GM19328 (cell line): ENCODE data around the gene OS9.
"Not testable (repeated sequence)": the region's sequence is repeated elsewhere in the genome, so short reads cannot be mapped to it uniquely, and the experiment has no call there.

Experiments
- ATAC-seq: cut with Tn5 transposase; IDR thresholded peaks from one replicate; pipeline ENCODE4 v1.9.1; 2021; ENCODE audit warnings: mild to moderate bottlenecking, moderate library complexity; ENCODE audit not compliant: unreplicated experiment

The OS9 gene

GRCh38 chr12:57694459-57695019 is 607 bp downstream of the OS9 start:
- no peak for ATAC-seq

GRCh38 chr12:57695770-57696432 is 2.0 kb downstream of the OS9 start:
- no peak for ATAC-seq

DNA sequence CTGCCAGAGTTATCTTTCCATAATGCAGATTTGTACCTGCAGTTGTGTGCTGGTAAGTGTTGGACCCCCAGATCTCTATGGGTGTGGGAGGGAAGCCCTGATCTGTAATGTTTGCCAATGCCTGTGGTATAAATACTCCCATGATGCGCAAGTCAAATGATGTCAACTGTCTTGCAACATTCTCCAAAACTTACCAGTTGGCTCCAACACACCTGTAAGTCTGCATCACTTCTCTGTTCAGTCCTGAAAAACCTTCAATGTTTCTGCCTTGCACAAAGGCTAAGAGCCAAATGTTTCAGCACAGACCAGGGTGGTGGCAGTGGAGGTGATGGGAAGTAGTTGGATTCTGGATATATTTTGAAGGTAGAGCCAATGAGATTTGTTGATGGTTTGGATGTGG is 3.1 kb downstream of the OS9 start:
- no peak for ATAC-seq

GRCh38 chr12:57698414-57698813 is 4.5 kb downstream of the OS9 start:
- no peak for ATAC-seq

DNA sequence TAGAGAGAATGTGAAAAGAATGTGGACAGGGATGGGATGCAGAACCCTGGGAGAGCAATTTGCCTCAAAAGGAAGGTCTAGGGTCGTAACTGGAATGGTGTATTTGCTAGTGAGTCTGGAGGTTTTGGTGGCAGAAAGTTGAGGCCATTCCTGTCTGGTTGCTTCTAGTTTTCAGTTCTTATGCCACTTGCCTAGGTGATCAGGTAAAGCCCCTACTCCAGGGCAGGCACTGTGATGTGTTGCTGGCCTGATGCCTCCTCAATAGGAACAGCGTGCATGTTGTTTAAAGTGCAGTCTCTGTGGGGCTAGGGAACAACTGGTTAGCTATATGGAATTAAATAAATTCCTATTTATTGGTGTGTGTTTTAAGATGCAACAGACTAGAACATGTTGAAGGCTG is 6.4 kb downstream of the OS9 start:
- no peak for ATAC-seq

DNA sequence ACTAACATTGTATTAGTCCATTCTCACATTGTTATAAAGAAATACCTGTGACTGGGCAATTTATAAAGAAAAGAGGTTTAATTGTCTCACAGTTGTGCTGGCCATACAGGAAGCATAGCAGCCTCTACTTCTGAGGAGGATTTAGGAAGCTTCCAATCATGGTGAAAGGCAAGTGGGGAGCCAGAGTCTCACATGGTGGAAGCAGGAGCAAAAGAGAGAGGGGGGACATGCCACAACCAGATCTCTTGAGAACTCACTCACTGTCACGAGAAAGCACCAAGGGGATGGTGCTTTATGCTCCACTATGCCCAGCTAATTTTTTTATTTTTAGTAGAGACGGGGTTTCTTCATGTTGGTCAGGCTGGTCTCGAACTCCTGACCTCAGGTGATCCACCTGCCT is 13.3 kb downstream of the OS9 start:
- no peak for ATAC-seq

DNA sequence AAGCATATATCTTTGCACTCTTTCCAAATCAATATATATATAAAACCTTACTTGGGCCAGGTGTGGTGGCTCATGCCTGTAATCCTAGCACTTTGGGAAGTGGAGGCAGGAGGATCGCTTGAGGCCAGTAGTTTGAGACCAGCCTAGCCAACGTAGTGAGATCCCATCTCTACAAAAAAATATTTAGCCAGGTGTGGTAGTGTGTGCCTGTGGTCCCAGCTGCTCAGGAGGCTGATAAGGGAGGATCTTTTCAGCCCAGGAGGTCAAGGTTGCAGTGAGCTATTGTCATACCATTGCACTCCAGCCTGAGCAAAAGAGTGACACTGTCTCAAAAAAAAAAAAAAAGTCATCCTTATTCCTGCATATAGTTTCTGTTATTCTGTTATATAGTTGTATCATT is 14.4 kb downstream of the OS9 start:
- ATAC-seq = no peak

DNA sequence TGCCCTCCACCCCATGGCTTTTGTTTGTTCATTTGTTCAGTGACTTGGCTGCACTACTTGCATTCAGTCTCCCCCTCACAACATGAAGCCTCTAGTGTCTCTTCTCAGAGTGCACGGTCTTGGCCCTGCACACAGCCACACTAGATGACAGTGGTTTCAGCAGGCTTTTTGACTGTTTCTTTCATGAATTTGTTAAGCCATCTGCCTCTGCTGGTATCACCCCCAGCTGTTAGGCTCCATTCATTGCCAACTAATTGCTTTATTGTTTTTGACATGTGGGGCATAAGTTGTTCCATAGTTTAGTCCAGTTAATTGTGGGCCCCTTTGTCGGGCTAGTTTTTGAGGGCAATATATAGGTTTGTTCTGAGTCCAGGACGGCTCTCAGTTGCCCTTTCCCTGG is 18.8 kb downstream of the OS9 start:
- no peak for ATAC-seq

- ATAC-seq = no peak
Observed at GRCh38 chr12:57713209-57713608, 19.3 kb downstream of the OS9 start.

GRCh38 chr12:57715036-57715748 is 21.3 kb downstream of the OS9 start:
- ATAC-seq = not testable (repeated sequence)

- no peak for ATAC-seq
Observed at GRCh38 chr12:57715786-57716185, 21.9 kb downstream of the OS9 start.

DNA sequence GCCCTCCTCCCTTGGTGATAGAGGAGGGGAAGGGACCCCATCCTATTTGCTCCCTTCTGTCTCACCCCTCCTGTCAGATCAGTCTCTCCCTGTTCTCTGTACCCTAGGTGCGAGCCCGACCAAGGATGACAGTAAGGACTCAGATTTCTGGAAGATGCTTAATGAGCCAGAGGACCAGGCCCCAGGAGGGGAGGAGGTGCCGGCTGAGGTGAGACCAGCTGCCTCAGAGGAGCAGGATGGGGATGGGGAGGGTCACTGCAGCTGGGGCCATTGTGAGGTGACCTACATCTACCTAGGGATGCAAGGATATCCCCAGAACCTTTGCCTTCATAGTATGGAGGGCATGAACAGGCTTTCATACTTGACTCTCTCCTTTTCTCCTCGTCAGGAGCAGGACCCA is 22.4 kb downstream of the OS9 start:
- ATAC-seq = no peak

GRCh38 chr12:57717131-57717530 is 23.2 kb downstream of the OS9 start:
- no peak for ATAC-seq

DNA sequence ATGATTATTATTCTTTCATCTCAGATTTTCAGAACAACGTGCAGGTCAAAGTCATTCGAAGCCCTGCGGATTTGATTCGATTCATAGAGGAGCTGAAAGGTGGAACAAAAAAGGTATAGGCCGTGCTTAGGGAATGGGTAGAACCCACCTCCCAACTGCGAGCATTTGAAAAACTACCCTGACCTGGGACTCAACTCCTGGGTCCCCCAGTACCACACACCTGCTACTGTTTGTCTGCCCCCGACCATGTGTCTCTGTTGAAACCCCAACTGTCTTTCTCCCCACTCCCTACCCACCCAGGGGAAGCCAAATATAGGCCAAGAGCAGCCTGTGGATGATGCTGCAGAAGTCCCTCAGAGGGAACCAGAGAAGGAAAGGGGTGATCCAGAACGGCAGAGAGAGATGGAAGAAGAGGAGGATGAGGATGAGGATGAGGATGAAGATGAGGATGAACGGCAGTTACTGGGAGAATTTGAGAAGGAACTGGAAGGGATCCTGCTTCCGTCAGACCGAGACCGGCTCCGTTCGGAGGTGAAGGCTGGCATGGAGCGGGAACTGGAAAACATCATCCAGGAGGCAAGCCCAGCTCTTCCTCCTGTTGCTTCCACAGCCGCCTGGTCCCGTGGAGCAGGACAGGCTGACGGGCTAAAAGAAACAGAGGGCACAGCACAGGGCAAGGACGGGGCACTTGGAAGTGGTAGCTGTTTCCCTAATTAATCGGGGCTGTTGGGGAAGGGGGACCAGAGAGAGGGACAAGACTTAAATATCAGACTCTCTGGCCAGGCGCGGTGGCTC is 24.1 kb downstream of the OS9 start:
- ATAC-seq = no peak

- ATAC-seq = no peak
Observed at GRCh38 chr12:57718641-57719528, 25.0 kb downstream of the OS9 start.

- no peak for ATAC-seq
Observed at GRCh38 chr12:57719777-57720605, 26.1 kb downstream of the OS9 start.

DNA sequence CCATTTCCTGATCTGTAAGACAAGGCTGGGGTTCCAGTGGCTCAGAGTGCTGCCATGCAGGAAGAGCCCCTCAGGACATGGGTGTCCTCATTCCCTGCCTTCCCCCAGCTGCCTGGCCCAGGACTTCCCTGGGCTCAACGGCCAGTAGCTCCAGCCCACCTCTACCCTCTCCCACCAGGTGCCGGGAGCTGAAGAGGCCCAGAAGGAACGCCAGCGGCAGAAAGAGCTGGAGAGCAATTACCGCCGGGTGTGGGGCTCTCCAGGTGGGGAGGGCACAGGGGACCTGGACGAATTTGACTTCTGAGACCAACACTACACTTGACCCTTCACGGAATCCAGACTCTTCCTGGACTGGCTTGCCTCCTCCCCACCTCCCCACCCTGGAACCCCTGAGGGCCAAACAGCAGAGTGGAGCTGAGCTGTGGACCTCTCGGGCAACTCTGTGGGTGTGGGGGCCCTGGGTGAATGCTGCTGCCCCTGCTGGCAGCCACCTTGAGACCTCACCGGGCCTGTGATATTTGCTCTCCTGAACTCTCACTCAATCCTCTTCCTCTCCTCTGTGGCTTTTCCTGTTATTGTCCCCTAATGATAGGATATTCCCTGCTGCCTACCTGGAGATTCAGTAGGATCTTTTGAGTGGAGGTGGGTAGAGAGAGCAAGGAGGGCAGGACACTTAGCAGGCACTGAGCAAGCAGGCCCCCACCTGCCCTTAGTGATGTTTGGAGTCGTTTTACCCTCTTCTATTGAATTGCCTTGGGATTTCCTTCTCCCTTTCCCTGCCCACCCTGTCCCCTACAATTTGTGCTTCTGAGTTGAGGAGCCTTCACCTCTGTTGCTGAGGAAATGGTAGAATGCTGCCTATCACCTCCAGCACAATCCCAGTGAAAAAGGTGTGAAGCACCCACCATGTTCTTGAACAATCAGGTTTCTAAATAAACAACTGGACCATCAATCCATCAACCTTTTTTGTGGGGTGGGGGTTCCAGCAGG is 27.0 kb downstream of the OS9 start:
- ATAC-seq = no peak

GRCh38 chr12:57721846-57722608 is 28.1 kb downstream of the OS9 start:
- not testable (repeated sequence) for ATAC-seq
